ENCODE measurements around the gene TRIOBP. TPM values are rescaled to one million over a fixed set of nuclear protein-coding genes. Genes with fewer than 3 reads are reported as not detected.

The TRIOBP gene
- total RNA-seq, 1 experiment from 2014 or later, result 38.4 TPM

GRCh38 chr22:37725551-37726240 lies 28.8 kb downstream of the TRIOBP start:
- intact Hi-C loops (cut with micrococcal nuclease; ENCODE audit: unreplicated experiment), result no loop called here
- no TSS peak for BruUV-seq (replicated peaks)
- Mint-ChIP-seq H3K27me3 (ENCODE audit: insufficient read depth, unreplicated experiment) (no peaks in the 10 kb centered on the region), H3K4me3 (ENCODE audit: unreplicated experiment) (no peak overlapping the region), H3K9me3 (ENCODE audit: unreplicated experiment) (no peaks in the 10 kb centered on the region), H3K4me1 (ENCODE audit: low read depth, unreplicated experiment) (no peaks in the 10 kb centered on the region), H3K27ac (ENCODE audit: unreplicated experiment) (no peak overlapping the region), H3K36me3 (ENCODE audit: insufficient read depth, unreplicated experiment) (no peaks in the 10 kb centered on the region)
- Histone ChIP-seq H3K27me3 (replicated peaks; ENCODE audit: control insufficient read depth, insufficient read depth, low read length) (no peaks in the 10 kb centered on the region), H3K4me3 (ENCODE audit: low read depth, low read length) (no peak overlapping the region), H3K36me3 (ENCODE audit: control insufficient read depth, insufficient read depth, low read length) (no peaks in the 10 kb centered on the region), H3K4me1 (no peaks in the 10 kb centered on the region), H3K9me3 (no peaks in the 10 kb centered on the region)
- no peak for DNase-seq
- POLR2A ChIA-PET, result no interaction called here
- CTCF ChIA-PET, result no interaction called here
- TF ChIP-seq CTCF (IDR thresholded peaks at IDR 0.05; ENCODE audit: insufficient read depth in 1 of 2, low read depth in 1 of 2, low read length in 1 of 2, severe bottlenecking in 1 of 2, unreplicated experiment in 1 of 2), result no peak

- Histone ChIP-seq H3K9me3 (no peaks in the 10 kb centered on the region), H3K27me3 (replicated peaks; ENCODE audit: control insufficient read depth, insufficient read depth, low read length) (no peaks in the 10 kb centered on the region), H3K4me1 (peaks cover 5% of the 10 kb centered on the region), H3K4me3 (ENCODE audit: low read depth, low read length) (no peak overlapping the region), H3K36me3 (ENCODE audit: control insufficient read depth, insufficient read depth, low read length) (no peaks in the 10 kb centered on the region)
- H3K27ac Mint-ChIP-seq (ENCODE audit: unreplicated experiment), result no peak overlapping the region
- TF ChIP-seq CTCF (IDR thresholded peaks at IDR 0.05; ENCODE audit: insufficient read depth in 1 of 2, low read depth in 1 of 2, low read length in 1 of 2, severe bottlenecking in 1 of 2, unreplicated experiment in 1 of 2), result no peak
- no peaks in the 10 kb centered on the region for H3K27me3 Mint-ChIP-seq (ENCODE audit: insufficient read depth, unreplicated experiment)
- POLR2A ChIA-PET, result no interaction called here
- no peak overlapping the region for H3K4me3 Mint-ChIP-seq (ENCODE audit: unreplicated experiment)
- no peak for DNase-seq
- no peaks in the 10 kb centered on the region for H3K36me3 Mint-ChIP-seq (ENCODE audit: insufficient read depth, unreplicated experiment)
- BruUV-seq (replicated peaks), result no TSS peak
- H3K9me3 Mint-ChIP-seq (ENCODE audit: unreplicated experiment), result no peaks in the 10 kb centered on the region
- no peaks in the 10 kb centered on the region for H3K4me1 Mint-ChIP-seq (ENCODE audit: low read depth, unreplicated experiment)
- CTCF ChIA-PET, result no interaction called here
- intact Hi-C loops (cut with micrococcal nuclease; ENCODE audit: unreplicated experiment), result no loop called here
Measured at GRCh38 chr22:37726241-37726887, 29.5 kb downstream of the TRIOBP start.

- no peak for DNase-seq
- POLR2A ChIA-PET, result interaction anchor here (0.6 kb wide), 1 partner anchor 67 kb away, joined by 9 read pairs; no protein-coding TSS in a partner anchor
- peaks cover 13% of the 10 kb centered on the region for H3K4me1 Mint-ChIP-seq (ENCODE audit: low read depth, unreplicated experiment)
- no peaks in the 10 kb centered on the region for H3K27me3 Mint-ChIP-seq (ENCODE audit: insufficient read depth, unreplicated experiment)
- no peak for TF ChIP-seq CTCF (IDR thresholded peaks at IDR 0.05; ENCODE audit: insufficient read depth in 1 of 2, low read depth in 1 of 2, low read length in 1 of 2, severe bottlenecking in 1 of 2, unreplicated experiment in 1 of 2)
- H3K4me3 ChIP-seq (ENCODE audit: low read depth, low read length), result no peak overlapping the region
- peaks cover 7% of the 10 kb centered on the region for H3K36me3 Mint-ChIP-seq (ENCODE audit: insufficient read depth, unreplicated experiment)
- no peaks in the 10 kb centered on the region for H3K9me3 Mint-ChIP-seq (ENCODE audit: unreplicated experiment)
- no peak overlapping the region for H3K27ac Mint-ChIP-seq (ENCODE audit: unreplicated experiment)
- H3K4me3 Mint-ChIP-seq (ENCODE audit: unreplicated experiment), result no peak overlapping the region
- no peaks in the 10 kb centered on the region for H3K36me3 ChIP-seq (ENCODE audit: control insufficient read depth, insufficient read depth, low read length)
- no peaks in the 10 kb centered on the region for H3K9me3 ChIP-seq
- H3K4me1 ChIP-seq, result peaks cover 26% of the 10 kb centered on the region
- CTCF ChIA-PET, result interaction anchor here (0.7 to 1.3 kb wide), 3 partner anchors 85 to 184 kb away, joined by 4 to 7 read pairs (median 6); no protein-coding TSS in a partner anchor
- no peaks in the 10 kb centered on the region for H3K27me3 ChIP-seq (replicated peaks; ENCODE audit: control insufficient read depth, insufficient read depth, low read length)
- intact Hi-C loops (cut with micrococcal nuclease; ENCODE audit: unreplicated experiment), result no loop called here
- BruUV-seq (replicated peaks), result no TSS peak
Measured at GRCh38 chr22:37728620-37729019, 31.8 kb downstream of the TRIOBP start.

Measured in Caco-2 (cell line).